ENCODE measurements around the gene SLC6A16.
"Not testable (repeated sequence)": the region's sequence is repeated elsewhere in the genome, so short reads cannot be mapped to it uniquely, and the experiment has no call there.

The SLC6A16 gene

DNA sequence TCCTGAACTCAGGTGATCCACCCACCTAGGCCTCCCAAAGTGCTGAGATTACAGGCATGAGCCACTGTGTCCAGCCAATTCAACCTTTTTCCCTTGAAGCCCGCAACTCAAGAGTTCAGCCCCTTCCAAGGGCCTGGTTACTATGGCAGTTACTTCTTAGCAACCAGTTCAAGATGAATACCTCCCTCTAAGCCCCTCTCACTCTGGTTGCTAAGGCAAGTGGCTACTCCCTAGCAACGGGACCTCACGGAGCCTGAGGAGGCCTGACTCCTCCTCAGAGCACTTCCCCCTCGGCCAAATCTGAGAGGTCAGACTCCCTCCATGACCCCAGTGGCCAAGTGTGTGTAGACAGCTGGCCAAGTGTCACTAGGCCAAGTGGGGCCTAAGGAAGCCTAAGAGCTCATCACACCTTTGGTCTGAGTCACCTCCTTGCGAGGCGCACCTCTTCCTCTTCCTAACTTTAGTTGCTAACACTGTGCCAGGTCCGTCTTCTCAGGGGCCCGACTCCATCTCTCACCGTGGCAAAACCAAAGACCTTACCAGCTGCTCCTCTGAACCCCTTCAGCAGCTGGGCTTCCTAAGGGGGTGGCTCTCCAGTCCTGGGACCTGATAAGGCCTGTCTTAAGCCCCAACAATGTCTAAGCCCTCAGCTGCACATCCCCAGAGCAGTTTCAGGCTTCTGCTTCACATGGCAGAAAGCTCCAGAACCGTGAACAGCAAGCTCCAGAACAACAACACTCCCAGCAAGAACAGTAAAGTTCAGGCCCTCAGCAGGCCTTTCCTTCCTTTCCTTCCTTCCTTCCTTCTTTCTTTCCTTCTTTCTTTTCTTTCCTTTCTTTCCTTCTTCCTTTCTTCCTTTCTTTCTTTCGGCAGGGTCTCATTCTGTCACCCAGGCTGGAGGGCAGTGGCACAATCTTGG, 19.8 kb upstream of the SLC6A16 start:
- no peak for DNase-seq

DNA sequence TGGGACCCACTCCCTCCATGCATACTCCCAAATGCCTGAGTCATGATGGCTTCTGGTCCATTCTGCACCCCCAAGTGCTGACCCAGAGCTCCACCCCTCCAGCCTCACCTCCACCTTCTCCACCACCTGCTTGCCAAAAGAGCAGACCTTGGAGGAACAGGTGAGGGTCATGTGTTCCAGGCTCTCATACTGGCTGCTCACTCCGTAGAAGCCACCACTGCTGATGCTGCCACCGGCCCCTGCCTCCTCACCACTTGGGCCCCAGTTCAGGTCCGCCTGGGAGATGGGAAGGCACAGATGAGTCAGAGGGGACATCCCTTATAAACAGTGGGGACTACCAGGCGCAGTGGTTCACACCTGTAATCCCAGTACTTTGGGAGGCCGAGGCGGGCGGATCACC, 18.1 kb upstream of the SLC6A16 start:
- no peak for DNase-seq

- DNase-seq: no peak
Measured at GRCh38 chr19:49342291-49342721, 17.3 kb upstream of the SLC6A16 start.

- DNase-seq: no peak
Measured at GRCh38 chr19:49340865-49341718, 16.1 kb upstream of the SLC6A16 start.

GRCh38 chr19:49340069-49340864, 15.3 kb upstream of the SLC6A16 start:
- DNase-seq: peak; percentile 29

GRCh38 chr19:49339301-49340068, 14.5 kb upstream of the SLC6A16 start:
- DNase-seq: no peak

- DNase-seq: no peak
Measured at GRCh38 chr19:49338691-49339300, 13.8 kb upstream of the SLC6A16 start.

DNA sequence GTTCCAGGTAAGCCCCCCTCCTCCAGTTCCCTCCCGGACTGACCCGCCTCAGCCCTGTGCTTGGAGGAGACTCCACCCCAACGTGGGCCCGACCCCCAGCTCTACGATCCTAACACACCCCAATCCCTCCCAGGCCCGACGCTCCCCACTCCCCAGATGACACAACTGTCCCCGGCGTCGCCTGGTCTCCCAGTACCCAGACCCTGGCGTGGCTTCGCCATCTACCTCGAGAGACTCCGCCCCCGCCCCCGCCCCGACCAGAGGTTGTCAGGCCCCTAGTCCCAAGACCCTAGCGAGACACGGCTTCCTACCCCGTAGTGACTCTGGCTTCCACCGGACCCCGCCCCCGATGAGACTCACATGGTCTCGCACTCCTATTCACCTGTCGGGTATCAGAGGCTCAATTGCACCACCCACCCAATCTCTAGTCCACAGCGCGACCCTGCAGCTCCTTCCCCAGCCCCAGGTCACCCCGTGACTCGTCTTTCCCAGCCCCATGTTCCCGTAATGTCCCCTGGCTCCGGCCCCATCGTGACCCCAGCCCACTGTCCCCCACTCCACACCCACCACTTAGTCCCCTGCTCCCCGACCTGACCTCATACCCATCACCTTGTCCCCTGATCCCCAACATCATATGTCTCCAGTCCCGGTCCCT, 13.2 kb upstream of the SLC6A16 start:
- DNase-seq: no peak

- no peak for DNase-seq
Measured at GRCh38 chr19:49337267-49338022, 12.5 kb upstream of the SLC6A16 start.

GRCh38 chr19:49336482-49337266, 11.7 kb upstream of the SLC6A16 start:
- no peak for DNase-seq

DNA sequence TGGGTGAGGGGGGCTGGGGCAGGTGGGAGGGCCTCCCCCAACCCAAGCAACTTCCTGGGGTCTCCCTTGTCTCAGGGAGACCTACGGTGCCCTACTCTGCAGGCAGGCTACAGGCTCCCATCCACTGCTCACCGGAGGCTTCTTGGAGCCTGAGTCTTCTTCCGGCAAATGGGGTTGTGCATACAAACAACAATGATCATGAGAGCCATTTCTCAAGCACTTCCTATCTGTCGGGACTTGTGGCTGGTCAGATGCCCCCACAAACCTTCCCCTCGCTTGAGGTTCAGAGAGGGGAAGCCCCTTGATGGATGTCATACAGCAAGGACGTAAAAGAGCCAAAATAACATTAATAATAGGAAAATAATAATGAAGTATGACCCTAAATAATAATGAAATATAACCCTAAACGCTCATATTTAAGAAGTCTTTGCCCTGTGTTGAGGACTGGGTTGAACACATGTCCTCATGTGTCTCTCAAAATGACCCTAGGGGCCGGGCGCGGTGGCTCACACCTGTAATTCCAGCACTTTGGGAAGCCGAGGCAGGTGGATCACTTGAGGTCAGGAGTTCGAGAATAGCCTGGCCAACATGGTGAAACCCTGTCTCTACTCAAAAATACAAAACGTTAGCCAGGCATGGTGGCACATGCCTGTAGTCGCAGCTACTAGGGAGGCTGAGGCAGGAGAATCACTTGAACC, 10.9 kb upstream of the SLC6A16 start:
- DNase-seq: peak; percentile 27

DNA sequence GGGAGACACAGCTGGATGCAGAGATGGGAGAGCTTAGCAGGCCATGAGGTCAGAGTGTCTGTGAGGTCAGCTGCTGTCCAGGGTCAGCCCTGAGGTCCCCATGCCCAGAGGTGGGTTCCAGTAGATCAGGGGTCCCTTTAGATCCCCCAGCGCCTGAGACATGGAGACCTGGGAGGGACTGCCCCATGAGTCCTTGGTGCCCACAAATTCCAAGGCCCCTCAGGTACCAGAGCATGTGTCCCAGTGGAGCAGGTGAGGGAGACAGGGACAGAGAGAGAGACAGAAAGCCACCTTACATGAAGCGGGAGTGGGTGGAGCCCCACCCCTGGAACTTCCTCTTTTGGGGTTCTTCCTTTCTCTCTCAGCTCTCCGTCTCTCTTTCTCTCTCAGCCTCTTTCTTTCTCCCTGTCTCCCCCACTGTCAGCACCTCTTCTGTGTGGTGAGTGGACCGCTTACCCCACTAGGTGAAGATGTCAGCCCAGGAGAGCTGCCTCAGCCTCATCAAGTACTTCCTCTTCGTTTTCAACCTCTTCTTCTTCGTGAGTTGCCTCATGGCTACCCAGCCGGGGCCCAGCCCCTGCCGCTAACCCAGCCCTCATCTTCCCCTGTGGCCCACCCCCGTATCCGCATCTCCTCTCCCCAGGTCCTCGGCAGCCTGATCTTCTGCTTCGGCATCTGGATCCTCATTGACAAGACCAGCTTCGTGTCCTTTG, 10.2 kb upstream of the SLC6A16 start, which contains the start of gene CD37:
TSS of gene CD37 (plus strand) at position 336 of the 713 bp plus-strand sequence. CDS start at position 471, 135 bp downstream.
- peak; percentile 81 for DNase-seq

DNA sequence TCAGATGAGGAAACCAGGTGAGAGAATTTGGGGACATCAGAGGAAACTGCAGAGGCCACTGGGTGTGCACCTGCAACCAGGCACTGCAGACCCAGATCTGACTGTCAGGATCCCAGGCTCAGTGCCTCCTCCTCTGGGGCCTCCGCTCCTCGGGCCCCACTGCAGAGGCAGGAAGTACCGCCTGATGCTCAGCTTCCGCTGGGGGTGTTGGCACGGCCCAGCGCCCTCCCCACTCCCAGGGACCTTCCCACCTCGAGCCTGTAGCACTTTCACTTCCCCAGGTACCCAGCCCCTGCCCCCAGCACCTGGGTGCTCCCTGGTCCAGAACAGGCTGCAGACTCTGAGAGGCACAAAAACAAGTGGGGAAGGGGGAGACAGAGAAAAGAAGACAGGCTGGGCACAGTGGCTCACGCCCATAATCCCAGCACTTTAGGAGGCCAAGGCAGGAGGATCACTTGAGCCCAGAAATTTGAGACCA, 8.9 kb upstream of the SLC6A16 start:
- DNase-seq: peak; percentile 46

DNA sequence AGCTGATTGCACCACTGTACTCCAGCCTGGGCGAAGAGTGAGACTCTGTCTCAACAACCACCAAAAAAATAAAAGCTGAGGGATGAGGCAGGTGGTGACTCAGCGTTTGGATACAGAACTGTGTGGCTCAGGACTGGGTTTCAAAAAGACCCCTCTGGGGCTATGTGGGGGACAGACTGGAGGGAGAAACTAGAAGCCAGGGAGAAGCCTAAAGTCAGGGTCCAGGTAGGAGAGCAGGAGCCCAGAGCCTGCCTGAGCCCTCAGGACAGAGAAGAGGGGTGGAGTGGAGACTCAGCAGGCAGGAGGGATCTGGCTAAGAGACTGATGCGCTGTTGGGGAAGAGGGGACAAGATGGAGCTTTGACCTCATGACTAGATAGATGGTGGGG, 8.4 kb upstream of the SLC6A16 start:
- peak; percentile 22 for DNase-seq

DNA sequence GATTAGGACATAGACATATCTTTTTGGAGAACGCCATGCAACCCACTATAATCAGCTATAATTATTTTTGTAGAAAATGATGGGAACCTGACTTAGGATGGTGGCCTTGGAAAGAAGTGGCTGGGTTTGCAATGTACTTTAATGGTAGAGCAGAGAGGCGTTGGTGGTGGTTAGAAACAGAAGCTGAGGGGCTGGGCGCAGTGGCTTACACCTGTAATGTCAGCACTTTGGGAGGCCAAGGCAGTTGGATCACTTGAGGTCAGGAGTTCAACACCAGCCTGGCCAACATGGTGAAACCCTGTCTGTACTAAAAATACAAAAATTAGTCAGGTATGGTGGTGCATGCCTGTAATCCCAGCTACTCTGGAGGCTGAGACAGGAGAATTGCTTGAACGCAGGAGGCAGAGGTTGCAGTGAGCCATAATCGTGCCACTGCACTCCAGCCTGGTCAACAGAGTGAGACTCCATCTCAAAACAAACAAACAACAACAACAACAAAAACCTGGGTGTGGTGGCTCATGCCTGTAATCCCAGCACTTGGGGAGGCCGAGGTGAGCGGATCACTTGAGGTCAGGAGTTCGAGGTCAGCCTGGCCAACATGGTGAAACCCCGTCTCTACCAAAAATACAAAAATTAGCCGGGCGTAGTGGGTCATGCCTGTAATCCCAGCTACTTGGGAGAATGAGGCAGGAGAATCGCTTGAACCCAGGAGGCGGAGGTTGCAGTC, 7.9 kb upstream of the SLC6A16 start:
- not testable (repeated sequence) for DNase-seq

DNA sequence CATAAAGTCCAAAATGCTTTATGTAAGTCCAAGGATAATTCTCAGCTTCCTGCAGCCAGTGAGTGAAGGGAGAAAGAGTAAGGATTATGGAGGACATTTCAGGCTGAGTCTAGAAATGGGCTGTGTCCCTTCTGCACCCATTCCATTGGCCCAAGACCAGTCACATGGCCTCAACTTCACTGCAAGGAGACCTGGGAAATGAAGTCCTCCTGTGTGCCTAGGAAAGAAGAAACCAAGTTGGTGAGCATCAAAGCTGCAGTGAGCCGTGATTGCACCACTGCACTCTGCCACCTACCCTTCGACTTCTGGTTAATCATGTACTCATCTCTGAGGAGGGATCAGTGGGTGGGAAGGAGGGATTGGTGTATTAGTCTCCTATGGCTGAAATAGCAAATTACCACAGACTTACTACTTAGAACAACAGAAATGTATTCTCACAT, 6.6 kb upstream of the SLC6A16 start:
- peak; percentile 88 for DNase-seq

DNA sequence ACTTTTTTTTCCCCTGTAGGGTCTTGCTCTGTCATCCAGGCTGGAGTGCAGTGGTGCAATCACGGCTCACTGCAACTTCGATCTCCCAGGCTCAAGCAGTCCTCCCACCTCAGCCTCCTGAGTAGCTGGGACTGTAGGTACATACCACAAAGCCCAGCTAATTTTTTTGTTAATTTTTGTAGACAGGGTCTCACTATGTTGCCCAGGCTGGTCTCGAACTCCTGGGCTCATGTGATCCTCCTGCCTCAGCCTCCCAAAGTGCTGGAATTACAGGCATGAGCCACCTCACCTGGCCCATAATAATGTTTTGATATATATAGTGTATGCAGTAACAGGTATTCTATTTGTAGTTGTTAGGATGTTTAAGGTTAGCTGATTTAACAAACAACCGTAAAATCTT, 6.2 kb upstream of the SLC6A16 start:
- not testable (repeated sequence) for DNase-seq

All from MV-4-11 (cell line).